HEK293 (cell line): ENCODE results near the gene ZMYND15.
A peak's percentile ranks its signal among the peaks of the same experiment; 100 is the strongest.

ENCODE experiments used
- GLIS2 ChIP-seq: fragments of 450-650 bp; formaldehyde crosslinking; IDR thresholded peaks from 2 replicates; pipeline ENCODE4 v1.5.1; 2016; ENCODE audit warnings: missing biosample characterization, missing genetic modification characterization
- HOXC10 ChIP-seq: sonication (generic); formaldehyde crosslinking; IDR thresholded peaks from 2 replicates; pipeline ENCODE4 v1.8.1; 2023; ENCODE audit warnings: mild to moderate bottlenecking, missing genetic modification reagents
- INSM2 ChIP-seq: fragments of 450-650 bp; formaldehyde crosslinking; IDR thresholded peaks from 2 replicates; pipeline ENCODE4 v1.5.1; 2016; ENCODE audit warnings: missing biosample characterization, missing genetic modification characterization
- KLF10 ChIP-seq: fragments of 450-650 bp; IDR thresholded peaks from 2 replicates; pipeline ENCODE4 v1.5.1; 2018; ENCODE audit warnings: missing biosample characterization, mild to moderate bottlenecking, missing genetic modification characterization
- OSR2 ChIP-seq: fragments of 450-650 bp; formaldehyde crosslinking; IDR thresholded peaks from 2 replicates; pipeline ENCODE4 v1.5.1; 2016; ENCODE audit warnings: missing biosample characterization, missing genetic modification characterization
- OVOL3 ChIP-seq: fragments of 450-650 bp; formaldehyde crosslinking; IDR thresholded peaks from 2 replicates; pipeline ENCODE4 v1.5.1; 2016; ENCODE audit warnings: missing biosample characterization, missing genetic modification characterization
- PRDM1 ChIP-seq: fragments of 450-650 bp; formaldehyde crosslinking; IDR thresholded peaks from 2 replicates; pipeline ENCODE4; 2016; ENCODE audit warnings: missing biosample characterization, missing genetic modification characterization
- SALL2 ChIP-seq: fragments of 450-650 bp; formaldehyde crosslinking; IDR thresholded peaks from 2 replicates; pipeline ENCODE4 v1.5.0; 2017; ENCODE audit warnings: missing biosample characterization, mild to moderate bottlenecking, missing genetic modification characterization, borderline replicate concordance
- SP3 ChIP-seq: fragments of 450-650 bp; formaldehyde crosslinking; IDR thresholded peaks from 2 replicates; pipeline ENCODE4 v1.5.1; 2016; ENCODE audit warnings: missing biosample characterization, missing genetic modification characterization
- TSHZ1 ChIP-seq: fragments of 450-650 bp; formaldehyde crosslinking; IDR thresholded peaks from 2 replicates; pipeline ENCODE4 v1.5.1; 2016; ENCODE audit warnings: missing biosample characterization, missing genetic modification characterization, borderline replicate concordance
- ZNF239 ChIP-seq: fragments of 450-650 bp; formaldehyde crosslinking; IDR thresholded peaks from 2 replicates; pipeline ENCODE4 v1.5.1; 2016; ENCODE audit warnings: missing biosample characterization, missing genetic modification characterization
- ZNF280D ChIP-seq: fragments of 450-650 bp; formaldehyde crosslinking; IDR thresholded peaks from 2 replicates; pipeline ENCODE4 v1.5.1; 2016; ENCODE audit warnings: missing biosample characterization, missing genetic modification characterization
- ZNF362 ChIP-seq: fragments of 450-650 bp; formaldehyde crosslinking; IDR thresholded peaks from 2 replicates; pipeline ENCODE4 v1.5.1; 2016; ENCODE audit warnings: missing biosample characterization, missing genetic modification characterization
- ZNF37A ChIP-seq: fragments of 450-650 bp; IDR thresholded peaks from 2 replicates; pipeline ENCODE4 v1.5.1; 2018; ENCODE audit warnings: missing biosample characterization, missing genetic modification characterization
- ZNF423 ChIP-seq: fragments of 450-650 bp; formaldehyde crosslinking; IDR thresholded peaks from 2 replicates; pipeline ENCODE4 v1.5.1; 2016; ENCODE audit warnings: missing biosample characterization, missing genetic modification characterization
- ZNF544 ChIP-seq: fragments of 450-650 bp; formaldehyde crosslinking; IDR thresholded peaks from 2 replicates; pipeline ENCODE4 v1.5.0; 2017; ENCODE audit warnings: missing biosample characterization, missing genetic modification characterization
- ZNF707 ChIP-seq: fragments of 450-650 bp; formaldehyde crosslinking; IDR thresholded peaks from 2 replicates; pipeline ENCODE4 v1.5.1; 2016; ENCODE audit warnings: missing biosample characterization, missing genetic modification characterization
- ZNF777 ChIP-seq: fragments of 450-650 bp; formaldehyde crosslinking; IDR thresholded peaks from 2 replicates; pipeline ENCODE4 v1.5.1; 2017; ENCODE audit warnings: missing biosample characterization, missing genetic modification characterization, borderline replicate concordance
- ZNF843 ChIP-seq: fragments of 450-650 bp; formaldehyde crosslinking; IDR thresholded peaks from 2 replicates; pipeline ENCODE4 v1.5.1; 2016; ENCODE audit warnings: missing biosample characterization, missing genetic modification characterization
- ZSCAN30 ChIP-seq: fragments of 450-650 bp; IDR thresholded peaks from 2 replicates; pipeline ENCODE4 v1.5.1; 2018; ENCODE audit warnings: missing biosample characterization, mild to moderate bottlenecking, missing genetic modification characterization, moderate library complexity
- TF ChIP-seq, protein P1 (sequence below): fragments of 450-650 bp; formaldehyde crosslinking; IDR thresholded peaks from 2 replicates; pipeline ENCODE4 v1.5.1; 2016; ENCODE audit warnings: missing biosample characterization, missing genetic modification characterization
- TF ChIP-seq, protein P2 (sequence below): fragments of 450-650 bp; formaldehyde crosslinking; IDR thresholded peaks from 2 replicates; pipeline ENCODE4 v1.5.1; 2016; ENCODE audit warnings: missing biosample characterization, missing genetic modification characterization, borderline replicate concordance

The ZMYND15 gene

DNA sequence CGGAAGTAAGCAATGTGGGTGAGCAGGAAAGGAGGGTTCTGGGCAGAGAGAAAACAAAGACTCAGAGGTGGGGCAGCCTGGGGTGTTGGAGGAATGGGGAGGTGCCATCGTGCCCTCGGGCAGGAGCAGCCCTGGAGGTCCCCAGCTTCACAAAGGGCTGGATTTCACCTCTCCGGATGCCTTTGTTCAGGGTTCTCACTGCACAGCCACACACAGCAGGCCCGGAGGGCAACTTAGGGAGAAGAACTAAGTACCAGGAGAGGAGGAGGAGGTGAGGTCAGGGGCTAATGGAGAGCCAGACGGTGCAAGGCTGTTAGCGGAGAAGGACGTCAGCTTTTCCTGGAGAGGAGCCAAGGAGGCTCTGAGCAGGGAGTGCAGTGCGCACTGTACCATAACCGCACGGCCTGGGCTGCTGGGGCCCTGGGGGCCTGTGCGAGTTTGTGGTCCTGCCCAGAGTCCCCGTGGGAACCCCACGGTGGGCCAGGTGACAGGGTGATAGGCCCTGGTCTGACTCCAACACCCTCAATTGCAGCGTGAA, 19.9 kb upstream of the ZMYND15 start (continued):
- TF ChIP-seq ZNF280D (tag by site-specific recombination): no peak
- TF ChIP-seq OVOL3 (tag by site-specific recombination): no peak
- no peak for TF ChIP-seq ZNF544 (tag by site-specific recombination)
- 0 out of 2 replicates have a peak, but pooled peaks have one; percentile 10 for TF ChIP-seq TSHZ1 (tag by site-specific recombination)
- TF ChIP-seq ZNF423 (tag by site-specific recombination): peak; percentile 74
- peak; percentile 81 for TF ChIP-seq INSM2 (tag by site-specific recombination)
- peak; percentile 64 for TF ChIP-seq PRDM1
- peak; percentile 74 for TF ChIP-seq OSR2 (tag by site-specific recombination)
- TF ChIP-seq, protein P1, sequence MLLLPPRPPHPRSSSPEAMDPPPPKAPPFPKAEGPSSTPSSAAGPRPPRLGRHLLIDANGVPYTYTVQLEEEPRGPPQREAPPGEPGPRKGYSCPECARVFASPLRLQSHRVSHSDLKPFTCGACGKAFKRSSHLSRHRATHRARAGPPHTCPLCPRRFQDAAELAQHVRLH (tag by site-specific recombination): no peak; the same call in 1 of the 2 replicates
- TF ChIP-seq, protein P2, sequence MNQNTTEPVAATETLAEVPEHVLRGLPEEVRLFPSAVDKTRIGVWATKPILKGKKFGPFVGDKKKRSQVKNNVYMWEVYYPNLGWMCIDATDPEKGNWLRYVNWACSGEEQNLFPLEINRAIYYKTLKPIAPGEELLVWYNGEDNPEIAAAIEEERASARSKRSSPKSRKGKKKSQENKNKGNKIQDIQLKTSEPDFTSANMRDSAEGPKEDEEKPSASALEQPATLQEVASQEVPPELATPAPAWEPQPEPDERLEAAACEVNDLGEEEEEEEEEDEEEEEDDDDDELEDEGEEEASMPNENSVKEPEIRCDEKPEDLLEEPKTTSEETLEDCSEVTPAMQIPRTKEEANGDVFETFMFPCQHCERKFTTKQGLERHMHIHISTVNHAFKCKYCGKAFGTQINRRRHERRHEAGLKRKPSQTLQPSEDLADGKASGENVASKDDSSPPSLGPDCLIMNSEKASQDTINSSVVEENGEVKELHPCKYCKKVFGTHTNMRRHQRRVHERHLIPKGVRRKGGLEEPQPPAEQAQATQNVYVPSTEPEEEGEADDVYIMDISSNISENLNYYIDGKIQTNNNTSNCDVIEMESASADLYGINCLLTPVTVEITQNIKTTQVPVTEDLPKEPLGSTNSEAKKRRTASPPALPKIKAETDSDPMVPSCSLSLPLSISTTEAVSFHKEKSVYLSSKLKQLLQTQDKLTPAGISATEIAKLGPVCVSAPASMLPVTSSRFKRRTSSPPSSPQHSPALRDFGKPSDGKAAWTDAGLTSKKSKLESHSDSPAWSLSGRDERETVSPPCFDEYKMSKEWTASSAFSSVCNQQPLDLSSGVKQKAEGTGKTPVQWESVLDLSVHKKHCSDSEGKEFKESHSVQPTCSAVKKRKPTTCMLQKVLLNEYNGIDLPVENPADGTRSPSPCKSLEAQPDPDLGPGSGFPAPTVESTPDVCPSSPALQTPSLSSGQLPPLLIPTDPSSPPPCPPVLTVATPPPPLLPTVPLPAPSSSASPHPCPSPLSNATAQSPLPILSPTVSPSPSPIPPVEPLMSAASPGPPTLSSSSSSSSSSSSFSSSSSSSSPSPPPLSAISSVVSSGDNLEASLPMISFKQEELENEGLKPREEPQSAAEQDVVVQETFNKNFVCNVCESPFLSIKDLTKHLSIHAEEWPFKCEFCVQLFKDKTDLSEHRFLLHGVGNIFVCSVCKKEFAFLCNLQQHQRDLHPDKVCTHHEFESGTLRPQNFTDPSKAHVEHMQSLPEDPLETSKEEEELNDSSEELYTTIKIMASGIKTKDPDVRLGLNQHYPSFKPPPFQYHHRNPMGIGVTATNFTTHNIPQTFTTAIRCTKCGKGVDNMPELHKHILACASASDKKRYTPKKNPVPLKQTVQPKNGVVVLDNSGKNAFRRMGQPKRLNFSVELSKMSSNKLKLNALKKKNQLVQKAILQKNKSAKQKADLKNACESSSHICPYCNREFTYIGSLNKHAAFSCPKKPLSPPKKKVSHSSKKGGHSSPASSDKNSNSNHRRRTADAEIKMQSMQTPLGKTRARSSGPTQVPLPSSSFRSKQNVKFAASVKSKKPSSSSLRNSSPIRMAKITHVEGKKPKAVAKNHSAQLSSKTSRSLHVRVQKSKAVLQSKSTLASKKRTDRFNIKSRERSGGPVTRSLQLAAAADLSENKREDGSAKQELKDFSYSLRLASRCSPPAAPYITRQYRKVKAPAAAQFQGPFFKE: no peak
- 0 out of 2 replicates have a peak, but pooled peaks have one; percentile 8 for TF ChIP-seq SP3 (tag by site-specific recombination)
- TF ChIP-seq ZNF239 (tag by site-specific recombination): no peak
- peak; percentile 81 for TF ChIP-seq ZNF843 (tag by site-specific recombination)
- TF ChIP-seq GLIS2 (tag by site-specific recombination): peak; percentile 86
- TF ChIP-seq ZNF777 (tag by site-specific recombination): no peak
- no peak for TF ChIP-seq HOXC10 (CRISPR knock-in tag)
- no peak for TF ChIP-seq ZNF362 (tag by site-specific recombination)
- TF ChIP-seq ZSCAN30: peak; percentile 82
- TF ChIP-seq SALL2: no peak
- no peak for TF ChIP-seq KLF10 (tag by site-specific recombination)
- TF ChIP-seq ZNF707 (tag by site-specific recombination): 0 out of 2 replicates have a peak, but pooled peaks have one; percentile 52
- TF ChIP-seq ZNF37A (tag by site-specific recombination): no peak
